NB4 (cell line): ENCODE results near the gene TGFB2.

Experiments used
- DNase-seq: peaks from one replicate; pipeline ENCODE4 v3.0.0; 2010; ENCODE audit warnings: low read depth
- H3K4me3 ChIP-seq: one replicate; pipeline ENCODE4 v1.5.1; 2011; ENCODE audit warnings: mild to moderate bottlenecking, low read depth, low read length, moderate library complexity
- MYC ChIP-seq: IDR thresholded peaks from 2 replicates; pipeline ENCODE4 v1.6.1; 2011; ENCODE audit warnings: low read depth, low read length
- POLR2A ChIP-seq: IDR thresholded peaks from 2 replicates; pipeline ENCODE4 v1.6.1; 2011; ENCODE audit warnings: mild to moderate bottlenecking; ENCODE audit not compliant: insufficient read length; ENCODE audit errors: extremely low read depth
- TF ChIP-seq, protein P1 (sequence below): IDR thresholded peaks from 2 replicates; pipeline ENCODE4 v1.6.1; 2011; ENCODE audit warnings: low read depth, low read length
- TF ChIP-seq, protein P2 (sequence below): IDR thresholded peaks from one replicate; pipeline ENCODE4 v1.5.1; 2012; ENCODE audit warnings: low read depth, low read length

TGFB2 gene

DNA sequence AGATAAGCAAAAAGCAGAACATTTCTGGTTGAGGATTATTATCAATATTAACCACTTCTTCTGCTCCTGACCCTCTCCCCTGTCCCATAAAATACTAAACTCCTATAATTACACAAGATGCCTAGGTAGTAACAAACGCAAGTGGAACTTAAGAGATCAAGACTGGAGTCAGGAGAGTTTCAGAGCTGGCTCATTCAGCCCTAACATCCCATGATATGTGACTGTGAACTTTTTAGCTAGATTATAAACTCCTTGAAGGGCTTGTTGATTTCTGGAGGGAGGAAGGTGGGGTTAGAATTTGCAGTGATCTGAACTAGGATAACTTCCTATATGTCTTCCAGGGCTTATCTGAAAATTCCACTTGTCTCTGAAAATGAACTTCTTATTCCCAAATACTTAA, 130.6 kb downstream of the TGFB2 start:
- TF ChIP-seq, protein P1, sequence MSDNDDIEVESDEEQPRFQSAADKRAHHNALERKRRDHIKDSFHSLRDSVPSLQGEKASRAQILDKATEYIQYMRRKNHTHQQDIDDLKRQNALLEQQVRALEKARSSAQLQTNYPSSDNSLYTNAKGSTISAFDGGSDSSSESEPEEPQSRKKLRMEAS = no peak
- TF ChIP-seq, protein P2, sequence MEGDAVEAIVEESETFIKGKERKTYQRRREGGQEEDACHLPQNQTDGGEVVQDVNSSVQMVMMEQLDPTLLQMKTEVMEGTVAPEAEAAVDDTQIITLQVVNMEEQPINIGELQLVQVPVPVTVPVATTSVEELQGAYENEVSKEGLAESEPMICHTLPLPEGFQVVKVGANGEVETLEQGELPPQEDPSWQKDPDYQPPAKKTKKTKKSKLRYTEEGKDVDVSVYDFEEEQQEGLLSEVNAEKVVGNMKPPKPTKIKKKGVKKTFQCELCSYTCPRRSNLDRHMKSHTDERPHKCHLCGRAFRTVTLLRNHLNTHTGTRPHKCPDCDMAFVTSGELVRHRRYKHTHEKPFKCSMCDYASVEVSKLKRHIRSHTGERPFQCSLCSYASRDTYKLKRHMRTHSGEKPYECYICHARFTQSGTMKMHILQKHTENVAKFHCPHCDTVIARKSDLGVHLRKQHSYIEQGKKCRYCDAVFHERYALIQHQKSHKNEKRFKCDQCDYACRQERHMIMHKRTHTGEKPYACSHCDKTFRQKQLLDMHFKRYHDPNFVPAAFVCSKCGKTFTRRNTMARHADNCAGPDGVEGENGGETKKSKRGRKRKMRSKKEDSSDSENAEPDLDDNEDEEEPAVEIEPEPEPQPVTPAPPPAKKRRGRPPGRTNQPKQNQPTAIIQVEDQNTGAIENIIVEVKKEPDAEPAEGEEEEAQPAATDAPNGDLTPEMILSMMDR = no peak
- TF ChIP-seq MYC (no peak), POLR2A (no peak)
- no peak for DNase-seq
- H3K4me3 ChIP-seq = no peak overlapping the region

DNA sequence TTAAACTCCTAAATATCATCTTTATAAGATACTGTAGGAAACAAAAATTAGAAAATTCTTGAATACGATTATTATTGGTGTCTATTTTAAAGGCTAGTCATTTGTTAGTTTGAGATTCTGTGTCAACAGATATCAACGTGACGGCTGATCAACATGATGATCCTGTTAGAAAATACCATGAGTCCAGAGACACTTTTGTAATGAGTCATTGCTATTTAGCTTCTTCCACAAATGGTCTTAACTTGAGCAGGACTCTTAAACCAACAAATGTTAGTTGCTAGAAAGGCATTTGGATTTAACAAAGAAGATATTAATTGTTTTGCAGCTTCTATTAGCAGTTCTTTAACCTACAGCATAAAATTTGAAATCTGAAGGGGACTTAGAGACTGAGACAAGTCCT, 131.2 kb downstream of the TGFB2 start:
- DNase-seq = no peak
- no peak for TF ChIP-seq MYC
- TF ChIP-seq POLR2A = no peak
- TF ChIP-seq, protein P2 = no peak
- TF ChIP-seq, protein P1 = no peak
- H3K4me3 ChIP-seq = no peak overlapping the region

DNA sequence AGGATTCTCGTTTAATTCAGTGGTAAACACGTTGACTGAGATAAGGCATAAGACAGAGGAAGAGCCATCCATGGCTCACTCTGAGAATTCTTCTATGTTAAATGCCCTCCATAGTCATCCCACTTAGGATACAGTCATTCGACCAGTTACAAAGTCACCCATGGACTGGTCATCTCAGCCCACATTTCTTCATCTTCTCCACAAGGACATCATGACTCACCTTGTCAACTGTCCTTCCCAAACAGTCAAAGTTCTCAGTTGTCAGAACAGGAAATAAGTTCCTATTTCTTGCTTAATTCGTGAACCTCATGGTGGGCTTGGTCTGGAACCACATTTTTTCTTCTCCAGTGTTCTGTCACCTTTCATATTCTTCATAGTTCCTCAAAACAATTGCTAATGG, 133.2 kb downstream of the TGFB2 start:
- TF ChIP-seq, protein P2 = no peak
- TF ChIP-seq MYC (no peak), POLR2A (no peak)
- TF ChIP-seq, protein P1 = no peak
- peak; percentile 28 for DNase-seq
- no peak overlapping the region for H3K4me3 ChIP-seq

DNA sequence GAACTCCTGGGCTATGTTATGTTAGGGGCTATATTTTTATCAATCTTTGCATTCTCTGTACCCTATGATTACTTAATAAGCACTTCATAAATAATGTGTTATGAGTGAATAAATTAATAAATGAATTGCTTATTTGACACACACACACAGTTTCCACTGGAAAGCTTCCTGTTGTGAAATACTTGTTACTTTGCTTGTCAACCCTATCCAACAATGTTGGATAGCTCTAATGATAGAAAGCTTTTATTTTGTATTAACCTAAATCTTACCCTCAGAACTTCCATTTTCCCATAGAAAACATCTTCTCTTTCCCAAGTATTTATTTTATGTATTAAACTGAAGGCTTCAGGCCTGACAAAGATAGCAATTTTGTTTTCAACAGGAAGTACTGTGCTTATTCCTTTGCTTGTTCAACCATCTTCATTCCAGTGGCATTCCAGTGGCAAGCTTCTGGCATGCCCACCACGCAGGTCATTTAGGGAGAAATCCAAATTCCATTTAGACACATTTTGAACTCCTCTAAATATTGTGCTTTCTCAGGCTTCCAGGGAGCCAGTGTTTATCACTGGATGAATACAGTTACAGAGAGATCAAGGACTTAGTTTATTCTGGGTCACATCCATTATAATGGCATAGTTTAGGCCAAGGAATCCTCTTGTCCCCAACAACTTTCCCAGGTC, 134.4 kb downstream of the TGFB2 start:
- TF ChIP-seq, protein P2 = no peak
- TF ChIP-seq MYC (no peak), POLR2A (no peak)
- TF ChIP-seq, protein P1 = no peak
- no peak for DNase-seq
- H3K4me3 ChIP-seq = no peak overlapping the region

DNA sequence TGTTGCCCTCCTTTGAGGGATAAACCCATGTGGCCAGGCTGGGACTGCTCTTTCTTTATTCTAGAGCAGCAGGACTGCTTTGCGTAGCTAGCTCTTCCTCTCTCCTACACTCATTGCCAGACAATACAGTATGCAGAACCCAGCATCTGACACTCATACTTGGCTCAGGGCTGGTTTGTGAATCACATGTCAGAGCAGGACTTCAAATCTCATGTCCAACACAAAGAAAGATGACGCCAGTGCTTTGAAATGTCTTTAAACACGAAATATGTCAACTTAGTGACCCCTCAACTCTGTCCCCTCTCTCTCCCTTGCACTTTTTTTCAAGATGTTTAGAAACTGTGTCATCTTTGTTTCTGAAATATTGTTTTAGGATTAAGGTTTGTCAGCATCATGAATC, 135.0 kb downstream of the TGFB2 start:
- DNase-seq = no peak
- no peak overlapping the region for H3K4me3 ChIP-seq
- TF ChIP-seq POLR2A (no peak), MYC (no peak)
- TF ChIP-seq, protein P2 = no peak
- TF ChIP-seq, protein P1 = no peak
